HG03025 (cell line): Measurements from ENCODE around the gene DNASE1L1.

Experiments
- ATAC-seq: cut with Tn5 transposase; IDR thresholded peaks from one replicate; pipeline ENCODE4 v1.9.1; 2021; ENCODE audit warnings: mild to moderate bottlenecking, moderate library complexity; ENCODE audit not compliant: unreplicated experiment, low FRiP score

The DNASE1L1 gene, protein sequence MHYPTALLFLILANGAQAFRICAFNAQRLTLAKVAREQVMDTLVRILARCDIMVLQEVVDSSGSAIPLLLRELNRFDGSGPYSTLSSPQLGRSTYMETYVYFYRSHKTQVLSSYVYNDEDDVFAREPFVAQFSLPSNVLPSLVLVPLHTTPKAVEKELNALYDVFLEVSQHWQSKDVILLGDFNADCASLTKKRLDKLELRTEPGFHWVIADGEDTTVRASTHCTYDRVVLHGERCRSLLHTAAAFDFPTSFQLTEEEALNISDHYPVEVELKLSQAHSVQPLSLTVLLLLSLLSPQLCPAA

DNA sequence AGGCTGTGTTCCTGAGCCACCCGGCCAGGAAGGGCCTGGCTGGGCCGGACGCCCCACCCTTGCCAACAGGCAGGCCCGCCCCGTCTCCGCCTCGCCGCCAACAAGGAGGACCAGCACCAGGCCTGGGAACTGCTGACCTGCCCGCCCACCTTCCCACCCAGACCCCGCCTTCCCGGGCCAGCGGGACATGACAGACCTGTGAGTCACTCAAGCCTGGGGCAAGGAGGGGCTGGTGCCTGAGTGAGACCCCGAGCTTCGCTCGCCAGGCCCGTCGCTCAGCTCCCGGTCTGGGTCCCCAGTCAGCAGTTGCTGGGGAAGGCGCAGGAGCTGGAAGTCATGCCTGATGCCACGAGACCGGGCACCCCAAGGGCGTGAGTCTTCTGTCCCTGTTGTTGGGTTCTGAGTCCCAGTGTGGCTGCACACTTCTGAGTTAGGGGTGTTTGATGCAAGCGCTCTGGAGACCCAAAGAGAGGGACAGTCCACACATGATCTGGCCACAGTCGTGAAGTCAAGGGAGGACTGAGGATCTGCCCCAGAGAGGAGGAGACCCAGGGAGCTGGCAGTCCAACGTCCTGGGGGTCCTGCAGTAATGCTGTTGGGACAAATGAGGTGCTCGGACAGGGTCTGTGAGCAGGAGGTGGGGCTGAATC lies at the start of gene DNASE1L1:
Gene DNASE1L1 (minus strand): TSS at position 33 of the 650 bp plus-strand sequence. CDS start 3,686 bp downstream, outside the sequence.
- ATAC-seq, result no peak

DNA sequence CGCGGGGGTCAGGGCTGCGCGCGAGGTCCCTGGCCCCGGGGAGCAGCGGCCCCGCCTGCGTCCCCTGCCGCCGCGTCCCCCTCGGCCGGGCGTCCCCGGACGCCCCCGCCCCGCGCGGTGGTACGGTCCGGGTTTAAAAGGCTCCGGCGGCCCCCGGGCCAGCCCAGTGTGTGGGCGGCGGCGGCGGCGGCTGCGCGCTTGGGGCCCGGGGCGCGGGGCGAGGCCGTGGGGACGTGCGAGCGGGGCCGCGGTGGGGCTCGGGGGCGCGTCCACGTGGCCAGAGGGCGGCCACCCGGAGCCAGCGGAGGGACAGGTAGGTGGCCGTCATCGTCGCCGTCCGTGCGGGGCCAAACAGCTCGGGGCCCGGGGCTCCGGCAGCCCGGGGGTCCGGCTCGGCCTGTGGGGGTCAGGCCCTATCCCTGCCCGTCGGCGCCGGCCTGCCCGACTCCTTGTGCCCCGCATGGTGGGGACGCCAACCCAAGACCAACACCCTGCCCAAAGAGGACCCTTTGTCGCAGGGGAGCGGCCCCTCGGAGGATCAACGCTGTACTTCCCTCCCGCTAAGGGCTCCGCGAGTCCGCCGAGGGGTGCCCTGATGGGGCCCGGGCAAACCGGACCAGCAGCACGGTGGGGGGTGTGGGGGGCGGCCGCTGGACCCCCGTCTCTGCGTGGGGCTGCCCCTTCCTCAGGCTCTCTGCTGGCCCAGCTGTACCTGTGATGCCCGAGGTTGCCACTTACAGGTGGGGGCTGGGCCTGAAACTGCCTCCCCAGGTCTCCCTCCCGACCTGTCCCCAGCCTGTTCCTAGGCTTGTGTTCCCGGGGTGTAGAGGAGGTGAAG lies 49.3 kb upstream of the DNASE1L1 start, which contains the start of gene PLXNA3:
Gene PLXNA3 (plus strand): TSS at position 166 of the 838 bp plus-strand sequence. CDS start 1,903 bp downstream, outside the sequence.
- peak; percentile 46 for ATAC-seq

DNA sequence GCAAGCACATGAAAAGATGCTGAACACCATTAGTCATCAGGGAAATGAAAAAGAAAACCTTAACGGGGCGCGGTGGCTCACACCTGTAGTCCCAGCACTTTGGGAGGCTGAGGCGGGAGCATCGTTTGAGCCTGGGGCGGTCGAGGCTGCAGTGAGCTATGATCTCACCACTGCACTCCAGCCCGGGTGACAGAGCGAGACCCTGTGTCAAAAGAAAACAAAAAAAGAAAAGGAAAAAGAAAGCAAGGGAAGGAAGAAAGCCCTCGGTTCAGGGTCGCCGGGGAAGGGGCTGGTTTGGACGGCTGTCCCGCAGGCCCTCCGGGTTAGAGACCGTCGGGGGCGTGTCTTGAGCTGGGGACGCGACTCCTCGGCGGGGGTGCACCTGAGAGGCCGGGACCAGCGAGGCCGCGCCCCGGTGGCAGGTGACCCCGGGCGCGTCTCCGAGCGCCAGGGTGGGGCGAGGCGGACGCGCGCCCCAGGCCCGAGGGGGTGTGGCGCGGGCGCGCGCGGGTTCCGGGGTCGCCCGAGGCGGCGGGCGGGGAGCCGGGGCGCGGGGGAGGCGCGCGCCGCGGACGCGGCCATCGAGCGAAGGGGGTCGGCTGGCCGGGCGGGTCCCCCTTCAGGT lies 48.5 kb upstream of the DNASE1L1 start:
- peak; percentile 47 for ATAC-seq

DNA sequence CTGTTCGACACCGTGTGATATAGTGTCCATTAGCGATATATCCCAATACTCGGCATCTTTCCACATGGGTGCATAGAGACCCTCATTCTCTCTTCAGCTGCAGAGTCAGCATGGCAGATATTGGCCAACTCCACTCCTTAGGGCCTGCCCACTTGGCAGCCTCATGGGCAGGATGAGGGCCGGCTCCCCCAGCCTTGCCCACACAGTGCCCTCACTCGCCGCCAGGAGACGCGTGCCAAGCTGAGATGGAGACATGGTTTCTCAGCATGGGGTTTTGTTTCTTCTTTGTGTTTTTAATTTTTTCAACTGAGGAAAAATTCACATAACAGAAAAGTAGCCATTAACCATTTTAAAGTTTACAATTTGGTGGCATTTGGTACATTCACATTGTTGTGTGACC lies 43.8 kb upstream of the DNASE1L1 start:
- no peak for ATAC-seq

DNA sequence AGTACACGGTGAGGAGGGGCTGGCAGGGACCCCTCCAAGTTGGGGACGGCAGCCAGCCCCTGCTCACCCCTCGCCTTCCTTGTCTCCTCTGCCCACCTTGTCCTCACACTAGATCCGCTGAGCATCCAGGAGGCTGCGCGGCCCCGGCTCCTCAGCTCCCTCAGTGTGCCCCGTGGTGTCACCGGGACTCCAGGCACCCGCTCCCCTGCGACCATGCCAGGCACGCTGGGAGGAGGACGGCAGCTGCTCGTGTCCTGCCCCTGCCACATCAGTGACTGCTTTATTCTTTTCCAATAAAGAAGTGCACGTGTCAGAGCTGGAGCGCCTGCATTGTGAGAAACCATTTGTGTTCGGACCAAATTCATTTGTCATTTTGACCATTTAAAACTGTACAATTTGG lies 41.3 kb upstream of the DNASE1L1 start:
- no peak for ATAC-seq

DNA sequence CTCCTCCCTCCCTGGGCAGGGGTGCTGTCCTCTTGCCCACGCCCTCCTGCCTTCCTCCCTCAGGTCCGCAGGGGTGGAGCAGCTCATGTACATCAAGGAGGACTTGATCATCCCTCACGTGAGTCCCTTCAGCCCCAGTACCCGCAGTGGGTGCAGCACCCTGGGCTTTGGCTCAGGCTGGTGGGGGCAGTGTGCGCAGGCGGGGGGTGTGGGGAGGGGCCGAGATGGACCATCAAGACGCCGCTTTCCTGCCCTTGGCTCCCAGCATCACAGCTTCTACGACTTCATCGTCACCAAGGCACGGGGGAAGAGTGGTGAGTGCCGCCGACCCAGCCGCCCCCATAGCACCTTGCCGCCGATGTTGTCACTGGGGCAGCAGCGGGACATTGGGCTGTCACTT lies 40.6 kb upstream of the DNASE1L1 start:
- ATAC-seq, result no peak

DNA sequence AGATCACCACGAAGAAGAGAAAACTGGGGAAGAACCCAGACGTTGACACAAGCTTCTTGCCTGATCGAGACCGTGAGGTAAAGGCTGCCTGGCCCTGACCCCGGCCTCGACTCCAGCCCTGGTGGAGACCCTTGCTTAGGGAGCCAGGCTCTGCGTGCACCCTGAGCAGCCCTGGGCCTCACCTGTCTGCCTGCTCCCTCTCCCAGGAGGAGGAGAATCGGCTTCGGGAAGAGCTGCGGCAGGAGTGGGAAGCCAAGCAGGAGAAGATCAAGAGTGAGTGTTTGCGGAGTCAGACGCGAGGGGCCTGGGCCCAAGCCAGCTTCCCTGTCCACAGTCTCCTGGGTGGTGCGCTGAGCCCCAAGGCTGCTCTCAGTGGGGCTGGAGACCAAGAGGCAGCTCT lies 39.4 kb upstream of the DNASE1L1 start:
- no peak for ATAC-seq

DNA sequence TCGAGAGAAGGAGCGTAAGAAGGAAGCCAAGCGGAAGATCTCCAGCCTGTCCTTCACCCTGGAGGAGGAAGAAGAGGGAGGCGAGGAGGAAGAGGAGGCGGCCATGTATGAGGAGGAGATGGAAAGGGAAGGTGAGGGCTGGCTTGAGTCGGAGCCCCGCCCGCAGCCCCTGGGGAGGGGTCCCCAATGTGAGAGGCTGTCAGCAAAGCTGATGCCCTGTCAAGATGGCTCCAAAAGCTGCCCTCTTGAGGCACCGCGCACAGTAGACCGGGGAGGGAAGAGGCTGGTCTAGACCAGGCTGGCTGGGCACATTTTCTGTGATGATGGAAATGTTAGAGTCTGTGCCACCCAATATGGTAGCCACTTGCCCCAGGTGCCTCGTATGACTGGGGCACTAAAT lies 37.4 kb upstream of the DNASE1L1 start:
- no peak for ATAC-seq

DNA sequence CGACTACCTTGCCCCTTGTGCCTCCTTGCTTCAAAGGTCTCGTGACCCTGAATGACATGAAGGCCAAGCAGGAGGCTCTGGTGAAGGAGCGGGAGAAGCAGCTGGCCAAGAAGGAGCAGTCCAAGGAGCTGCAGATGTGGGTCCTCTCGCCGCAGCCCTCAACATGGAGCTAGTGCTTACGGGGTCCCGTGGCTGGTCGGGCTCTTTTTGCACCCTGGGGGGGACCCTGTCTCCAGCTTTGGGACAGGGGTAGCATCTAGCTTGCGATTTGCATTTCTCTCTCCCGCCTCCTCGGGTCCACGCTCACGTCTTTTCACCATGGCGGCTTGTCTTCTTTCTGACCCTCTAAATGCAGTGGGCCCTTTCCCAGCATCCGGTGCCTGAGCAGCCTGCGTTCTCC lies 36.7 kb upstream of the DNASE1L1 start:
- no peak for ATAC-seq

DNA sequence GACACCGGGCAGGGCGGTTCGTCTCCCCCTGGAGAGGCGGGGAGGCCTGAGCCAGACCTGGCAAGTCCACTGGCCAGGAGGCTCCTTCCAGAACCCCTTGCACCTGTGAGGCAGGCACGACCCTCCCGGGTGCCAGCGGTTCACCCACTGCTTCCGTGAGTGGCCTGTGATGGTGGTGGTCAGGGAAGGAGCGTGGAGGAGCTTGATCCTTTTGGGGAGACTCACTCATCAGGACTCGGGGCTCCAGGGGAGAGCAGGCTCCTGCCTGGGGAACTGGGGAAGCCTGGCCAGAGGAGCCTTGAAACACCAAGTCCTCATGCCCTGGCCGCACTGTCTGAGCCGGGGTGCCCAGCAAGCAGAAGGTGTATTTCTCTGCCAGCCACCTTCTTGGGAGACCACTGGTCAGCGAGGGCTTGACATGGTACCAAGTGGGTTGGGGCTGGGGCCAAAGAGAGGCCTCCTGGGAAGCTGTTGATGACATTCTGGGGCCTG lies 35.7 kb upstream of the DNASE1L1 start:
- ATAC-seq, result no peak

DNA sequence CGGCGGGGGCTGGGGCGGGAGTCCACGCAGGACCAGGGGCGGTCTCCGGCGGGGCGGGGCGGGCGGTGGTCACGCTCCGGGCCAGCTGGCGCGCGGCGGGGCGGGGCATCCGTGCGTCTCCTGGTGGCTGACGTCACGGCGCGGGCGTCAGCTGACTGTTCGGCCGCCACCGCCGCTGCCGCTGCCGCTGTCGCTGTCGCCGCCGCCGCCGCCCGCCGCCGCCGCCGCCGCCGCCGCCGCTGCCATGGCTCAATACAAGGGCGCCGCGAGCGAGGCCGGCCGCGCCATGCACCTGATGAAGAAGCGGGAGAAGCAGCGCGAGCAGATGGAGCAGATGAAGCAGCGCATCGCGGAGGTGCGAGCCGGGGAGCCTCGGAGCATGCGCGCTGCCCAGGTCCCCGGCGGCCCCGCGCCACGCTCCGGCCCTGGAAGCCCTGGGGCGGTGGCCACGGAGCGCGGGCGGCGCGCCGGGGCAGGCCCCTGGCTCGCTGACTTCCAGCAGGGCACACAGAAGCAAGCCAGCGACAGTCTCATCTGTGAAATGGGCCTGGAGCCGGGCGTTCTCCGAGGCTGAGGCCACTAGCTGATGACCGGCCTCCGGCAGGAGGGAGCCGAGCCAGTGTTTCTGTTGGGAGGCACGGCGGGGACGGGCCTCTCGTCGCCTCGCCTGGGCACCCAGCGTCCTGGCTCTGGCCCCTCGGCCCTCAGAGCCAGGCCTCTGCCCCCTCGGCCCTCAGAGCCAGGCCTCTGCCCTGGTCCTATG lies 35.1 kb upstream of the DNASE1L1 start, which contains the start of gene FAM50A:
Gene FAM50A (plus strand): TSS at position 150 of the 763 bp plus-strand sequence. CDS start 95 bp downstream, at position 245.
- peak; percentile 51 for ATAC-seq

DNA sequence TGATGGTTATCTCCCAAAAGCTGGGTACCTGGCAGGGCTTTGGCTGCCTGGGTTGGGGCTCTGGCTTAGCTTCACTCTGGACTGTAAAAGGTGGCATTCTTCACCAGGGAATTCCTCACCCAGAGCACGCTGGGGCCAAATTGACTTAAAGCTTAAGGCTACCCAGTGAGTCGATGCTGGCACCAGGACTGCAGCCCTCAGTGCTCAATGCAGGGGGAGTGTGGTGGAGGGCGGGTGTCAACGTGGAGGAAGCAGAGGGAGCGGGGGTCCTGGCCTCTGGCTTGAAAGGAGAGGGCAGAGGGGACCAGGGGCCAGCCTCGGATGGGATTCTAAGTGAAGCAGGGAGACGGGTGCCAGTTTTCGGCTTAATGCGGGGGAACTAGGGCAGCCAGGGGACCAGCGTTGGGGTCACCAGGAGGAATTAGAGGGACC lies 34.4 kb upstream of the DNASE1L1 start:
- ATAC-seq, result no peak

DNA sequence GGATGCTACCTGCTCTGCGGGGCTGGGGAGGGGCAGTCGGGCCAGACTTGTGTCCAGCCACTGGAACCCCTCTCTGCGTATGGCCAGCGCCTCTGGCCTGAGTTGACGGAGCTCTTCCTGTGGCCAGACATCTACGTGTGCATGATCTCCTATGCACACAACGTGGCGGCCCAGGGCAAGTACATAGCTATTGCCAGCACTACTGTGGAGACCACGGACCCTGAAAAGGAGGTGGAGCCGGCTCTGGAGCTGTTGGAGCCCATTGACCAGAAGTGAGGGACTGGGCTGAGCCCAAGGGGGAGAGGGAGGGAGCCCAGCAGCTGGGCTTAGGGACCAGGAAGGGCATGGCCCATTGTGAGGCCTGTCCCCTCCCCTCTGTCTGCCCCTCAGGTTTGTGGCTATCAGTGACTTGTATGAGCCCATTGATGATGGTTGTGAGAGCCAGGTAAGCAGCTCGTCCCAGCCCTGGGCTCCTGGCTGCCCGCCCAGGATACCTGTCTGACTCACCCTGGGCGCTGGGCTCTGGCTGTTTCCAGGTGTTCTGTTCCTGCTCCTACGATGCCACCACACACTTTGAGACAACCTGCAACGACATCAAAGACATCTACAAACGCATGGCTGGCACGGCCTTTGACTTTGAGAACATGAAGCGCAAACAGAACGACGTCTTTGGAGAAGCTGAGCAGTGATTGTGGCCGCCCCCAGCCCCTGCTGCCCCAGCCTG lies 33.1 kb upstream of the DNASE1L1 start:
- no peak for ATAC-seq

DNA sequence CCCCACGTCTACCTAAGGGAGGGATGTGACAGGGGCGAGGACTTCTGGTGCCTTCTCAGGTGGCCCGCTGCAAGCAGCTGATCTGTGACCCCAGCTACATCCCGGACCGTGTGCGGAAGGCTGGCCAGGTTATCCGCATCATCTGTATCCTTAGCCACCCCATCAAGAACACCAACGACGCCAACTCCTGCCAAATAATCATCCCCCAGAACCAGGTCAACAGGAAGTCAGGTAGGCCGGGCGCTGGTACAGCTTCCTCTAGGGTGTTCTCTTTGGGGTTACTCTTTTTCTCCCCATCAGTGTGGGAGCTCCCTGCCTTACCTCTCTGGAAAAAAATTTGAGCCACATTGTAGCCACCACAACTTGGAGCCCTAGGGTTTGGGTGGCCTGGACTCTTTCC lies 32.5 kb upstream of the DNASE1L1 start:
- ATAC-seq, result no peak

DNA sequence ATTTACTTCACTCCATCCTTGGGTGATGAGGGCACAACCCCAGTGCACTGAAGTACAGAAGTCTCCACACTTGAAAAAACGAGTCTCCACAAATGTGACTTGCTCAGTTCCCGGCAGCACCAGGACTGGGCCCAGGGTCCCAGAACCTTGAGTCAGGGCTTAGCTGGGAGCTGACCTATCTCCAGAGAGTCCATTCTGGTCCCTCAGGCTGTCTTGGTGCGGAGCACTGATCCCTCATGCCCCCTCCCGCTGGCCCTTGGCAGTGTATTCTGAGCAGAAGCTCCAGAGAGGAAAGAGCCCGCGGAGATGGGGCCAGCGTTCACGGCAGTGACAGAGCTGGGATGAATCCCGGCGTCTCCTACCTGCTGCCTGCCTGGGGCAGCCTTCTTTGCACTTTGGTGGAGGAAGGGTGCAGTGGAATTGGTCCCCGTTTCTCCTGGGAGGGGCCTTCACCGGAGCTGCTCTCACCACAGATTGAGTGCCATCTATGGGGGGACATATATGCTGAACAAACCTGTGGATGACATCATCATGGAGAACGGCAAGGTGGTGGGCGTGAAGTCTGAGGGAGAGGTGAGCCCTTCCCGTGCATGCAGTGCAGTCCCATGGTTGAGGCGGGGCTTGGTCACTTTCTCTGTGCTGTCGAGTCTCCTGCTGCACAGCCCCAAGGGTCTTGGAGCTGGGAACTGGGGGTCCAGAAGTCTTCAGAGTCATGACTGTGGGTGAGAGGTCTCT lies 31.7 kb upstream of the DNASE1L1 start:
- no peak for ATAC-seq

DNA sequence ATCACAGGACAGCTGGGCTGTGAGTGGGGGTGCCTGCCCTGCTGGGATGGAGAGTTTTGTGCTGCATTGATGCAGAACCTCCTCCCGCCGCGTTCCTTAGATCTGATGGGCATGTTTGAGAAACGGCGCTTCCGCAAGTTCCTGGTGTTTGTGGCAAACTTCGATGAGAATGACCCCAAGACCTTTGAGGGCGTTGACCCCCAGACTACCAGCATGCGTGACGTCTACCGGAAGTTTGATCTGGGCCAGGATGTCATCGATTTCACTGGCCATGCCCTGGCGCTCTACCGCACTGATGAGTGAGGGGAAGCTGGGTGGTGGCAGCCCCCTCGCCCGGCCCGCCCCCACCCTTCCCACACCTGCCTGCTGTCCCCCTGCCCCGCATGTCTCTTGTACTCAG lies 30.8 kb upstream of the DNASE1L1 start:
- ATAC-seq, result no peak

DNA sequence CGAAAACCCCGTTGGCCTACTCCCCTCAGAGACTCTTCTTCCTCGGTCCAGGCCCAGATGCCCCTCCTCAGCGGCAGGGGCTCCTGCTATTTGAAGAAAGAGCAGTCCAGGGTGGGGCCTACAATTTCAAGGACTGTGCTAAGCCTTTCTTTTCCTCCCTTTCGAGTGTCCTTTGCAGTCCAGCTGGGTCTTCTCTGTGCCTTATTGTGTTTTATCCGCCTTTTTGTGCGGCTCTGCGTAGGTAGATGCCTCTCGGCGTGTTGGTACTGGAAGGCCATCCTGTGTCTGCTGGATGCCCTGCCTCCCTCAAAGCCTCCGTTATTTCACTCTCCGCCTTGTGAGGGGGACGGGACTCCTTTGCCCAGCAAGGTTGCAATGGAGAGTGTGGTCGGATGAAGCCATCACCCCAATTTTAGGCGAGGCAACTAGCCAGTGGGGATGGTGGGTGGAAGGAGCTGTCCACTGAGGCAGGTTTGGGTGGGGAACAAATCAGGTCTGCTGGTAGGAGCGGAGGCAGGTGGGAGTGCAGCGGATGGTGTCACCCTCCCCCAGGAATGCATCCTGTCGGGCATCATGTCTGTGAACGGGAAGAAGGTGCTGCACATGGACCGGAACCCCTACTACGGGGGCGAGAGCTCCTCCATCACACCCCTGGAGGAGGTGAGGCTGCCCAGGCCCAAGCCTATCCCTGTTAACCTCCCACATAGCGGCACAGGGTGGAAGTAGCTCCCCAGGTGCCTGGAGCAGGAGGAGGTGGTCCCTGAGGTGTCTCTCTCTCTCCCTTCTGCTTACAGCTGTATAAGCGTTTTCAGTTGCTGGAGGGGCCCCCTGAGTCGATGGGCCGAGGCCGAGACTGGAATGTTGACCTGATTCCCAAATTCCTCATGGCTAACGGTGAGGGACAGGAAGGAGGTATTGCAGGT lies 29.2 kb upstream of the DNASE1L1 start:
- ATAC-seq, result no peak
